Esophagus muscularis mucosa (tissue), 3 donors: ENCODE results near the gene PADI2.

ENCODE experiments used
- CTCF ChIP-seq, 3 experiments: fragments of 200-600 bp in 2 of 3; fragments of 450-650 bp in 1 of 3; sonication (generic) in 2 of 3; IDR thresholded peaks; one replicate each; pipeline ENCODE4 v1.5.1; 2017 to 2019; ENCODE audit warnings: antibody characterized with exemption in 3 of 3, mild to moderate bottlenecking in 2 of 3, moderate library complexity in 1 of 3
- POLR2A ChIP-seq: fragments of 450-650 bp; IDR thresholded peaks from one replicate; pipeline ENCODE4 v1.6.1; 2017; ENCODE audit warnings: antibody characterized with exemption, moderate library complexity, mild to moderate bottlenecking, low read depth
- POLR2AphosphoS5 ChIP-seq, 2 donors: sonication (generic); formaldehyde crosslinking; IDR thresholded peaks; one replicate each; pipeline ENCODE4 v1.6.1; 2017; ENCODE audit warnings: antibody characterized with exemption in 2 of 2

GRCh38 chr1:17108786-17109185 is 10.5 kb downstream of the PADI2 start:
- TF ChIP-seq CTCF (IDR thresholded peaks at IDR 0.05): no peak
- no peak for TF ChIP-seq POLR2AphosphoS5 (IDR thresholded peaks at IDR 0.05)
- TF ChIP-seq POLR2A: no peak
